Activated CD8-positive, alpha-beta memory T cell treated with anti-CD3 and anti-CD28 coated beads for 4 hours (primary cell): ENCODE results near the gene JMJD8.
"Not testable (repeated sequence)": the region's sequence is repeated elsewhere in the genome, so short reads cannot be mapped to it uniquely, and the experiment has no call there.

Experiments
- DNase-seq, 2 donors: peaks; one replicate each; pipeline ENCODE4 v3.0.0-alpha.2; 2020; ENCODE audit warnings: low read depth in 2 of 2

The JMJD8 gene

DNA sequence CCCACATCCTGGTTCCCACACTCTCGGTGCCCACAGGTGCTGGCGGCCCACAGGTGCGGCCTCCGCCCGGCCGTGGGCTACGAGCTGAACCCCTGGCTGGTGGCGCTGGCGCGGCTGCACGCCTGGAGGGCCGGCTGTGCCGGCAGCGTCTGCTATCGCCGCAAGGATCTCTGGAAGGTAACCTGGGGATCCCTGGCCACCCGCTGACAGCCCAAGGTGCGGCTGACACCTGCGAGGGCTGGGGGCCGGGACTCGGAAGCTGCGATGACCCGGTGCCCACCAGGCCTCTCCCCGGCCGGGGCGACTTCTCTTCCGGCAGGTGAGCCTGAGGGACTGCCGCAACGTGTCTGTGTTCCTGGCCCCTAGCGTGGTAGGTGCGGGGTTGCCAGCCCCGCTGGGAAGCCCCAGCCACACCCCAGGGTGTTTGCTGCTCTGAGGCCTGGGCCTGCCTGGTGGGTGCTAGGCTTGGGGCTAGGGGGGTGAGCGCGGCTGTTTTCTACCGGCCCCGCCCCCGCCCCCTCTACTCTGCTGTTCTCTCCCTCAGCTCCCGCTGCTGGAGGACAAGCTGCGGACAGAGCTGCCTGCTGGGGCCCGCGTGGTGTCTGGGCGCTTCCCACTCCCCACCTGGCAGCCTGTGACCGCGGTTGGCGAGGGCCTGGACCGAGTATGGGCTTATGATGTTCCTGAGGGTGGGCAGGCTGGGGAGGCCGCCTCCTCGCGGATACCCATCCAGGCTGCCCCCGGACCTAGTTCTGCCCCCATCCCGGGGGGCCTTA lies 37.8 kb upstream of the JMJD8 start:
- no peak for DNase-seq

DNA sequence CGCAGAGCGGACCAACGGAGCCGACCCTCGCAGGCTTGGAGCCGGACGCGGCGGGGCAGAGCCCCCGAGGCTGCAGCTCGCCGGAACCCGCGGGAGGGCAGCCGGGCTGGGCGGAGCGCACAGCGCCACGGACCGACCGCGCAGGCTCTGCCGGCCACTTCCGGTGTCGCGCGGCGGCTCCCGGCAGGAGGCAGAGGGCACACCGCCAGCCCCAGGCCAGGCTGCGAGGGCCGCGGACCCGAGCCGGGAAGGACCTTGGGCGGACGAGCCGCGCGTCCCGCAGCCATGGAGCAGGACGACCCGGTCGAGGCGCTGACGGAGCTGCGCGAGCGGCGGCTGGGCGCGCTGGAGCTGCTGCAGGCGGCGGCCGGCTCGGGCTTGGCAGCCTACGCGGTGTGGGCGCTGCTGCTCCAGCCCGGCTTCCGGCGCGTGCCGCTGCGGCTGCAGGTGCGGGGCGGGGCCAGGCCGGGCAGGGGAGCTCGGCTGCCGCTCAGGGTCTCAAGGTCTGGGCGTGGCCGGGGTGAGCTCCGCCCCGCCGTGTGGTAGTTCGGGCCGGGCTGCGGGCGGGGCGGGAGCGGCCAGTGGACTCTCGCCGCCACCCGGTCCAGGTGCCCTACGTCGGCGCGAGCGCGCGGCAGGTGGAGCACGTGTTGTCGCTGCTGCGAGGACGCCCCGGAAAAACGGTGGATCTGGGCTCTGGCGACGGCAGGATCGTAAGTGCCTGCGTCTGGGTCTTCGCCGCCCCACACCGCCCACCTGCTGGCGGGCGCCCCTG lies 37.0 kb upstream of the JMJD8 start, which contains the start of gene ANTKMT:
TSS of gene ANTKMT (plus strand) at position 157 of the 775 bp plus-strand sequence. CDS start at position 286, 129 bp downstream.
- peak; percentile 46 to 48 for DNase-seq

DNA sequence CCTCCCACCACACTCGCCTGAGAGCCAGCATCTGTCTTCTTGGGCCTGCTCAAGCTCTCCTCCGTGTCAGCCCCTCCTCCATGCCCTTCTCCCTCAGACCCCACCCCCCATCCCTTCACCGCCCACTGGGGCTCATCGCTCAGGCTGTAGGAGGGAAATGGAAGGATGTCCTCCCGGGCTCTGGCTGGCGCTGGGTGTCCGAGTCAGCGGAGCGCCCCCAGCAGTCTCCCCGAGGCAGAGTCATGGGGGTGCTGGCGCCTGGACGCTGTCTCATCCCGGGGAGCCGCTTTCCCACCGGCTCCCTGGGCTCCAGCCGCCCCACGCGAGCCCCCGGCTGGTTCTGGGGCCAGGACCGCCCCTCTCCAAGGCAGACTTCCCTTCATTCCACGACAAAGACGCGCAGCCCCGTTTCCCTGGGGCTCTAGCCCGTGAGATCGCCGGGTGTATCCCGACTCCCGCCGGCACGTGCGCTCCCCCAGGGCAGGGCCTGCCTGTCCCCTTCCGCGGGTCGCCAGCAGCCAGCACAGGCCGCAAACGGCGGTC lies 36.4 kb upstream of the JMJD8 start:
- DNase-seq = no peak

DNA sequence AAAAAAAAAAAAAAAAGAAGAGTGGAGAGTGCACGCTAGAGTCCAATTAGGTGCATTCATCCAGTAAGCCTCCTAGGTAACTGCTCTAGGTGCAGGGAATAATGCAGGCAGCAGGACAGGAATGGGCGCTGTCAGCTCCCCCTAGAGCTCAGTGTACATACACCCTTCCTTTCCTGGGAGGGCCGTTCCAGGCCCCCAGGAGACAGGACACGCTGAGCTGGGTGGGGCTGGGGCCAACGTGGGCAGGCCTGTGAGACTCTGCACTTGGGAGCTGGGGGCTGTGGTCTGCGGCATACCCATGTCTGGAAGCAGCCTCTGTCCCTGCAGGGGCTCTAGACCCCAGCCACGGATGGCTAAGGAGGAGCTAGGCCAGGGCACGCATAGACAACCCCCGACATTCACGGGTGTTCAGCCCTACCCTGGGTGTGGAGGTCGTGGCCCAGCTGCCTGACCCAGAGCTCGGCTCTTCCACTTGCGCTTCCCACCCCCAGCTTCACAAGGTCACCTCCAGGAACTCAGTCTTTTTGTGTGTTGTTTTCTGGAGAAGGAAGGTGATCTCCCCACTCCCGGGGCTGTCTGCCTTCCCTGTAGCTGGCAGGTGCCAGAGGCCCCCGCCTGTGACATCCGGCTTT lies 35.8 kb upstream of the JMJD8 start:
- DNase-seq = no peak

DNA sequence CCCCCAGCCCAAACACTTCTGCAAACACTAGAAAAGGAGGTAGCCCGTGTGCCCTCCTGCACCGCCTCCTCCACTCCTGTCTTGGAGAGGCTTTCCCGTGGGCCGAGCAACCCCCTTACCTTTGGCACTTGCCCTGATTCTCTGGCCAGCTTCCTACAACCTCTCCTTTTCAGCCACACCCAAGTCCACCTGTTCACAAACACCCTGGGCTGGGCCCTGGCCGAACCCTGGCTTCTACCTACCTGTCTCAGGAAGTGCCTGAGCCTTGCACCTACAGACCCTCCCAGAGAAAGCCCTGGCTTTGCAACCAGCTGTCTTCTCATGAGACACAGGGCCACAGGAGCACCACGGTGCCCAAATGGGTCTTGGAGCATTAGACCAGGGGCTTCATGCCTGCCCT lies 34.8 kb upstream of the JMJD8 start:
- DNase-seq = no peak

DNA sequence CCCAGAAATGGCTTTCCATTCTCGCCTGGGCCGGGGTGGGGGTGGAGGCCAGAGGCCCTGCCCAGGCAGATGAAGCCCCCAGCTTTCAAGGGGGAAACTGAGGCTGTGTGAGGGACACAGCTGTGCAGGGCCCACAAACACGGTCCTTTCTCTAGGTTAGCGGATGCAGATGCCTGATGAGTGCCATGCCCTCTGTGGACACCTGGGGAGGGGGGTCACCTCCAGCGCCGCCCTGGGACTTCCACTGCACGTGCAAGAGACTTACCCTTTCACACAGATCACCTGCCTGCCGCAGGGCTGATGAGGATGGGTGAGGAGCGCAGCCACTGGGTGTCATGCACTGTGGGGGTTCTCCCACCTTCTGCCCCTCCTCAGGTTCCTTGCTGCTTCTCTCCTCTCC lies 34.3 kb upstream of the JMJD8 start:
- no peak for DNase-seq

DNA sequence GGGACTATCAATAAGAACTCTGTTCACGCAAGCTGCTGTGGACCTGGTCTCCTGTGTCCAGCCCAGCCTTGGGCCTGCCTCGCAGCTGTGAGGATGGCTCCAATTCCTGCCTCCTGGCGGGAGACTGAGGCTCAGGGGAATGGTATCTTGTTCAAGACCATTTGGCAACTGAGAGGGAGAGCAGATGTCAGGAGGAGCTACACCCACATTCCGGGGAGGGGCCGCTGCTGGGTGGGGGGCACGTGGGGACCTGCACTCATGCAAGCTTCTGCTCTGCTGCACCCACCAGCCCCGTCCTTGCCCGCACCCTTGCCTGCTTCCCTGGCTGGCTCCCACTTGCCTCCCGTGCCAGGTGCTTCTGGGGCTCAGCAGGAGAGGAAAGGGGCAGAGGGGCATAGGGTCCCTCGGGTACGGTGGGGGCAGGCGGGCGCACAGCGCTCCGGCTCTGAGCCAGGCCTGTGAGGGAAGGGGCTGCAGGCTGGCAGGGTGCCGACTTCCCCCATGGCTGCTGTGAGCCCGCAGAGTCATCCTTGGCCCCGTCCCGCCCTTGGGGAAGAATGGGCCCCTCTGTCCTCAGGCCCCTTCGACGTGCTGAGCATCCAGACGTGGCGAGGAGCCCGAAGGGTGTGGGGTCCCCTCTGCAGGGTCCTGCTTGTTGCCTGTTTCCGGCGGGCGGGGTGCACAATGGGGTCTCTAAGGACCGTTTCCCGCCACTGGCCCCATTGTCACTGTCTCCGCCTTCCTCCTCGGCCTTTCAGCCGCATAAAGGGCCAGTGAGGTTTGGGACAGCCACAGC lies 33.5 kb upstream of the JMJD8 start:
- no peak for DNase-seq

DNA sequence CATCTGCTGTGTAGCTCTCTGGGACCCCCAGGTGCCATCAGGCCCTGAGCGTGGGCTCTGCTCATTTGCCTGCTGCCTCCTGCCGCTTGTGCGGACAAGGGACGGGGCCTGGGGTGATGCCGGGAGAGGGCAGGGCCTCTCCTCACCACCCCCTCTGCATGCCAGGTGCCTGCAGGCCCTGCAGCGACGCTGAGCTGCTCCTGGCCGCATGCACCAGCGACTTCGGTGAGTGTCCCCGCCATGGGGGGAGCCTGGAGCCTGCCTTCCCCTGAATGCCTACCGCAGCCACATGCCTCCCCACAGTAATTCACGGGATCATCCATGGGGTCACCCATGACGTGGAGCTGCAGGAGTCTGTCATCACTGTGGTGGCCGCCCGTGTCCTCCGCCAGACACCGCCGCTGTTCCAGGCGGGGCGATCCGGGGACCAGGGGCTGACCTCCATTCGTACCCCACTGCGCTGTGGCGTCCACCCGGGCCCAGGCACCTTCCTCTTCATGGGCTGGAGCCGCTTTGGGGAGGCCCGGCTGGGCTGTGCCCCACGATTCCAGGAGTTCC lies 32.7 kb upstream of the JMJD8 start:
- no peak for DNase-seq

DNA sequence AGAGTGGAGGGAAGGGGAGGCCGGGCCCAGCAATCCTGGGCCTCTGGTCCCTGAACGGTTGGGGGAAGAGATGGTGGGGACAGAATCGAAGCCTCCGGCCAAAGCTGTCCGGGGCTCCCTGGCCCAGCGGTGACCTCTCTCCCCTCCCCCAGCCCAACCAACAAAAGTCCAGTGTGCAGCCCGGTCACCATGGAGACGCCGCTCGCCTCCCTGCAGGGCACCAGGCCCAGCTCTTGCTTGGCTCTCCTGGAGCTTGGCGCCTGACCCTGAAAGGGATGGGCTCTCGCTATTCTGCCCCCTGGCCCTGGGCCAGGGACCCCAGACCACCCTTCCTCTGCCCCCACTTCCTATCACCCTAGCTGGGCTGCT lies 32.0 kb upstream of the JMJD8 start:
- DNase-seq = no peak

DNA sequence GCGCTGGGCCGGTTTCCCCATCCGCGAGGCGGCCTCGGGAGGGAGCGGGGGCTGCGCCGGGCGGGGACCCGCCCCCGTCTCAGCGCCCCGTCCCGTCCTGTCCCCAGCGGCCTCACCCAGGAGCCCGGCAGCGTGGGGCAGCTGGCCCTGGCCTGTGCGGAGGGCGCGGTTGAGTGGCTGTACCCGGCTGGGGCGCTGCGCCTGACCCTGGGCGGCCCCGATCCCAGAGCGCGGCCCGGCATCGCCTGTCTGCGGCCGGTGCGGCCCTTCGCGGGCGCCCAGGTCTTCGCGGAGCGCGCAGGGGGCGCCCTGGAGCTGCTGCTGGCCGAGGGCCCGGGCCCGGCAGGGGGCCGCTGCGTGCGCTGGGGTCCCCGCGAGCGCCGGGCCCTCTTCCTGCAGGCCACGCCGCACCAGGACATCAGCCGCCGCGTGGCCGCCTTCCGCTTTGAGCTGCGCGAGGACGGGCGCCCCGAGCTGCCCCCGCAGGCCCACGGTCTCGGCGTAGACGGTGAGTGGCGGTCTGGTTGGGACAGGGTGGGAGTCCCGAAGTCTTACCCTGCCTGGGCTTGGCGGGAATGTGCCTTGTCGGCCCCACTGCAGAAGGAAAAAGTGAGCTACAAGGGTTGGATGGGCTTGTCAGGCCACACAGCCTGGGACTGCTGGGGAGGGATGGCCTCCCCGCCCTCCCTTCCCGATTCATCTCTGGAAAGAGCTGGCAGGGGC lies 31.5 kb upstream of the JMJD8 start:
- DNase-seq = no peak

DNA sequence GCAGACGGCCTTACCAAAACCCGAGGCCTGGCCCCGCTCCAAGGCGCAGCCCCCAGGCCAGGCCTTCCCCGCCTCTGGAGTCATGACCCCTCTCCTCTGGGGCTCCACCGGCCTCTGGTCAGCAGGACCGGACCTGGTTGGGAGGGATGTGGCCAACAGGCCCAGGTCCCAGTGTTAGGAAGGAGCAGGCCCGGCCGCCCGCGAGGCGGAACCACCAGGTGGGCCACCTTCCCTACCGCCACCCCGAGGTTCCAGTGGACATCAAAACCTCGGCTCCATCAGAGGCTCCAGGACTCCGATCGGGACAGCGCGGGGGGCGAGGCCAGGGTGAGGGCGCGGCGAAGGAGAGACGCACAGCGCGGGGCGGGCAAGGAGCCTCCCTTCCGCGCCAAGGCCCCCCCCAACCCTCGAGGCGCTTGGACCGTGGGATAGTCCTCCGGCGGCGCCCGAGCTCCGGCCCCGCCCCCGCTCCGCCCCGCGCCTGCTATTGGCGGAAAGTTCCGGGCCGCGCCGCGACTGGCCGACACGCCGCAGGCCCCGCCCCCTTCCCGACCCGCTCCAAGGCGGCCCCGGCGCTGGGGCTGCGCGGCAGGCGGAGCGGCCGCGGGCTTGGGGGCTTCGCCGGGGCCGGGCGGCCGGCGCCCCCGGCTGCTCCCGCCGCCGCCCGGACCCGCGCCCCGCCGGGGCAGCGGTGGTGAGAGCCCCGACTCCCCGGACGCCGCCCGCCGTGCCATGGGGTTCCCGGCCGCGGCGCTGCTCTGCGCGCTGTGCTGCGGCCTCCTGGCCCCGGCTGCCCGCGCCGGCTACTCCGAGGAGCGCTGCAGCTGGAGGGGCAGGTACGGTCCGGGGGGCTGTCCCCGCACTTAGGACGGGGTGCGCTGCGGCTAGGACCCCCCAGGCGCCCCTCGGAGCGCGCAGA lies 30.7 kb upstream of the JMJD8 start, which contains the start of gene METRN:
TSS of gene METRN (plus strand) at position 561 of the 919 bp plus-strand sequence. CDS start at position 733, 172 bp downstream.
- DNase-seq = peak; percentile 71 to 78

DNA sequence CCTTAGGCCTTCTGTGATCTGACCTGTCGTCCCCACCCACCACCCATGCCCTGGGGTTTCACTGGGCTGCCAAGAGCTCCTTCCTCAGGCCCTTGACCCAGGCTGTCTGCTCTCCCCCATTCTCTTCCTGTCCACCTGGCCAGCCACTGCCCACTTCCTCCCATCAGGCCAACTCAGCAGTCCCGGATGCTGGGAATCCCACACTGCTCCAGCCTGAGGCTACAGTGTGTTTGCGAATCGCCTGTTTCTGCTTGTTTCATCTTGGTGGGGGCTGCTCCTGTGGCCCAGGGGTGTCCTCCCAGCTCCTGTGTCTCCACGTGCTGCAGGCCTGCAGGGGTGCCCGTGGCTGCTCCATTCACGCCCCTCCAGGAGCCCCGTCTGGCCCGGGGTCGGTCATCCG lies 29.9 kb upstream of the JMJD8 start:
- DNase-seq = no peak

DNA sequence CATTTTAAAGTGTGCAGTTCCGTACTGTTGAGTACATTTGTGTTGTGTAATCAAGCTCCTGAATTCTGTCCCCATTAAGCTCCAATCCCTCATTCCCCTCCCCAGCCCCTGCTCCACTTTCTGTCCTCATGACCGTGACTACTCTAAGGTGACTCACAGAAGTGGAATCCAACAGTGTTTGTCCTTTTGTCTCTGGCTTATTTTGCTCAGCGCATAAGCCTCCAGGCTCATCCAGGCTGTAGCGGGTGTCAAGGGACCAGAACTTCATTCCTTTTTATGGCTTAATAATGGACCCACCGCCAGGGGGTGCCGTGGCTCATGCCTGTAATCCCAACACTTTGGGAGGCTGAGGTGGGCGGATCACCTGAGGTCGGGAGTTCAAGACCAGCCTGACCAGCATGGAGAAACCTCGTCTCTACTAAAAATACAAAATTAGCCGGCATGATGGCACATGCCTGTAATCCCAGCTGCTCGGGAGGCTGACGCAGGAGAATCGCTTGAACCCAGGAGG lies 28.7 kb upstream of the JMJD8 start:
- DNase-seq = not testable (repeated sequence)

DNA sequence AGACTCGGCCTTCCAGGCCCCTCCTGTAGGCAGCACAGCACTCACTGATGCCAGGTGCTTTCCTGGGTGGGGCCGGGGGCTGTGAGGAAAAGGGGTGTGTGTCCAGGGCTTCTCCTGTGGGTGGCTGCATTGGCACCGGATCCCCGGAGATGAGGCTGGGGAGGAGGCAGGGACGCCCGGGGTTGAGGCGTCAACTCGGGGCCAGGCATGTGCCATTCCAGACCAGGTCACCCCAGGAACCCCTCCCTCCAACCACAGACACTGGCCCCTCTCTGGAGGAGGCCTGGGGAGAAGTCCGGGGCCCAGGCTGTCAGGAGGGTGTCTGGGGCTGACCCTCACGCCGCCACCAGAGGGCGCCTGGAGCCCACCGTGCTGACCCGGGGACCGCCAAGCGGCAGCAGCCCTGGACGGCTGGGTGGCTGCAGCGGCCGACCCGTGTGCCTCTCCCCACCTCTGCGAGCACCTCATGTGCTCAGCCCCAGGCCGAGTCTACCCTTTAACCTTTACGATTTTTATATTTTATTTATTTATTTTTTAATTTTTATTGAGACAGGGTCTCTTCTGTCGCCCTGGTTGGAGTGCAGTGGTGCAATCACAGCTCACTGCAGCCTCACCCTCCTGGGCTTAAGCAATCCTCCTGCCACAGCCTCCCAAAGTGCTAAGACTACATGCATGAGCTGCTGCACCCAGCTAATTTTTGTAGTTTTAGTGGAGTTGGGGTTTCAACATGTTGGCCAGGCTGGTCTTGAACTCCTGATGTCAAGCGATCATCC lies 27.6 kb upstream of the JMJD8 start:
- peak; percentile 50 to 59 for DNase-seq

DNA sequence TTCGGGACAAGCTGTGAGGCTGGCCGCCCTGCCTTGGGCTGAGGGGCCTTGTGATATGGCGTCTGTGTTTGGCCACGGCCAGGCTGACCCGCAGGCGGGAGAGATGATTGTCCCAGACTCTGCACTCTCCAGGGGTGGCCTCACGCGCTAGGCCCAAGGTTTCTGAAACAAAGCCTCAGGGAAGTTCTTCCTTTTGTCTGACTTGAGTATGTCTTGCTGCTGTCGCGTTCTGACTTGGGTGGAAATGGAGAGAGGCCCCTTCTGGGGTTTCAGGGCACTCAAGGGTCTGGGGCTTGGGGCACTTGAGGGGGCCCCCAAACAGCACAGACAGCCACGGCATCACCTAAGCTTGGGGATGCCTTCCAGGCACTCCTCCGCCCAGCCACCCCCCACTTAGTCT lies 26.9 kb upstream of the JMJD8 start:
- DNase-seq = no peak

DNA sequence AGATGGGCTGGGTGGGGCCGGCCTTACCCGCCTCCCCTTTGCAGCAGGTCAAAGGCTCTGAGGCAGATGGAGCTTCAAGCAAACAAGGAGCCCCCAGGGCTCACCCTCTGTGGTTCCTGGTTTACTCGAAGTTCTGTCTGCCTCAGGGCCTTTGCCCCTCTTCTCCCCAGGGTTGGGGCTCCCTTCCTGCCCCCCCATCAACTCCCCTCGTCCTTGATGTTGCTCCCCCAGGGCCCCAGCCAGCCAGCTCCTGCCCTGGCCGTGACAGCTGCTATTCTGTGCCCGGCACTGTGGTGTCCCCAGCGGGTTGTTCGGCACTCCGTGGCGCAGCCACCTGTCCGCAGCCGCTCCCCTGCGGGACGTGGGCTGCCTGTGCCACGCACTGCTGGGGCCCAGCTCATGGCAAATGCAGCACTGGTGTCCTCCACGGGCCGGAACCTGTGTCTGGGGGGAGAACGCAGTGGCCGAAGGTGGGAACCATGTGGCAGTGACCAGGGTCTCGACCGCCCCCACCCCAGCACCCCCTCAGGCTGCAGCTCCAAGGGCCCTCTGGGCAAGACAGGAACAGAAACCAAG lies 26.5 kb upstream of the JMJD8 start:
- DNase-seq = no peak

DNA sequence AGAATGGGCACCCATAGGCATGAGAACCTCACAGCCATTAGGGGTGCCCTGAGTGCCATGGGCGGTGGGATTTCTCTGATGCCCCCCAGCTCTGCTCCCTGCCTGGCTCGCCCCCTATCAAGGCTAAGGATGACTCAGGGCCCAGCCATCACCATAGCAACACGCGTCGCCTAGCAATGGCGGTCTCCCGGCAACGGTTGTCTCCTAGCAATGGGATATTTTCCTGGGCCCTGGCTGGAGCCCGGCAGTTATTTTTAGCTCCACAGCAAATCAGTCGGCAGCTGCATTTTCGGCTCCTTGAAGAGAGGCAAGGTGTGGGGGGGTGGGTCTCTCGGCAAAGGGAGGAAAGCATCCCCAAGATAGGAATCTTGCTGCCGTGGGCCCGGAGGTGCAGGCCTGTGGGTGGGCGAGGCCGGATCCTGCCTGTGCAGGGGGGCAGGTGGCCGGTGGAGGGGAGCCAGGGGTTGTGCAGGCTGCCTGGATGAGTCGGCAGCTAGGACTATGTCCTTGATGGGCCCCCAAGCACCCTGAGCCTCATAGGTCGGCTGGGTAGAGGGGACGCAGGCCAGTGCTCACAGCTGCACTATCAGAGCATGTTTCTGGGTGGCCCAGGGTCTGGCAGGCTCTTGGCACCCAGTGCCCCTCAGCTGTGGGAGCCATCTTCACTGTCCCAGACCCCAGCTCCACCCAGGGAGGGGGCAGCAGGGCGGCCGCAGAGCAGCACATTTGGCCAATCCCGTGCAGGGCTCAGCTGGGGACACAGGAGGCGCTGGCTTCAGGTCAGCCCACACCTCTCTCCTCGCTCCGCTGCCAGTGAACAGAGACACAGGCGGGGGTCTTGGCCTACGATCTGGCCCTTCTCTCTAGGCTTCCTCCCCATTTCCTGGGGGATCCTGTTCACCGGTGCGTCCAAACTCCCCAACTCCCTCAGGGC lies 25.7 kb upstream of the JMJD8 start:
- DNase-seq = no peak
